K562 (cell line): Measurements from ENCODE around the gene CEP192. TPM values are rescaled to one million over a fixed set of nuclear protein-coding genes. Genes with fewer than 3 reads are reported as not detected.

Source experiments
- ASH1L ChIP-seq: fragments of 450-650 bp; IDR thresholded peaks from 2 replicates; pipeline ENCODE4 v1.6.1; 2018; ENCODE audit warnings: borderline replicate concordance, mild to moderate bottlenecking, low read depth; ENCODE audit not compliant: partially characterized antibody
- CBFA2T3 ChIP-seq: fragments of 450-650 bp; IDR thresholded peaks from 2 replicates; pipeline ENCODE4 v1.6.1; 2017
- GATA2 ChIP-seq: sonication (generic); formaldehyde crosslinking; IDR thresholded peaks from 2 replicates; pipeline ENCODE4 v1.4.0; 2020; ENCODE audit warnings: mild to moderate bottlenecking, missing genetic modification reagents
- HNRNPH1 ChIP-seq: fragments of 200-400 bp; formaldehyde crosslinking; optimal IDR thresholded peaks from 2 replicates; pipeline ENCODE3; 2017; ENCODE audit warnings: low read depth, mild to moderate bottlenecking, low read length, moderate library complexity
- PRMT5 ChIP-seq: sonication (generic); formaldehyde crosslinking; IDR thresholded peaks from 2 replicates; pipeline ENCODE4 v1.5.0; 2020; ENCODE audit warnings: missing genetic modification reagents
- SETDB1 ChIP-seq: IDR thresholded peaks from one replicate; pipeline ENCODE4 v1.6.1; 2012; ENCODE audit warnings: low read length, control low read depth, inconsistent platforms
- SMARCE1 ChIP-seq: fragments of 450-650 bp; IDR thresholded peaks from 2 replicates; pipeline ENCODE4 v1.7.1; 2016; ENCODE audit warnings: mild to moderate bottlenecking
- XRCC4 ChIP-seq: IDR thresholded peaks from one replicate; pipeline ENCODE4 v1.6.1; 2011; ENCODE audit not compliant: insufficient read depth, insufficient read length; ENCODE audit errors: extremely low read depth
- ZNF217 ChIP-seq: sonication (generic); formaldehyde crosslinking; IDR thresholded peaks from 2 replicates; pipeline ENCODE4 v1.8.0; 2022; ENCODE audit warnings: mild to moderate bottlenecking, missing genetic modification reagents
- ZNF274 ChIP-seq: IDR thresholded peaks from 2 replicates; pipeline ENCODE4 v1.6.1; 2011; ENCODE audit warnings: low read depth, mild to moderate bottlenecking, low read length, moderate library complexity, borderline replicate concordance
- ZNF431 ChIP-seq: sonication (generic); formaldehyde crosslinking; IDR thresholded peaks from 2 replicates; pipeline ENCODE4 v1.8.0; 2022; ENCODE audit warnings: mild to moderate bottlenecking, missing genetic modification reagents
- ZNF699 ChIP-seq: fragments of 250-450 bp; sonication (Bioruptor Pico); IDR thresholded peaks from 2 replicates; pipeline ENCODE4 v1.8.0; 2021; ENCODE audit warnings: mild to moderate bottlenecking, moderate library complexity; ENCODE audit not compliant: insufficient replicate concordance
- ZZZ3 ChIP-seq: fragments of 450-650 bp; IDR thresholded peaks from 2 replicates; pipeline ENCODE4 v1.6.1; 2016; ENCODE audit warnings: antibody characterized with exemption, mild to moderate bottlenecking, moderate library complexity
- polyA plus RNA-seq, 8 experiments: library from polyadenylated mRNA; depleted of rRNA in 4 of 8; stranded (reverse) in 5 of 8; unstranded in 3 of 8; fragments of >200 nt; fragmentation: Nextera tagmentation in 2 of 8; fragmentation: Illumina TruSeq in 1 of 8; extraction: Ambion mirVana in 2 of 8; extraction: Trizol in 1 of 8; gene quantifications; 2 replicates each; pipeline versions ENCODE4 v1.2.1 to v1.2.3, GENCODE V29; 2011 to 2014; ENCODE audit warnings: inconsistent platforms in 1 of 8, missing spikeins in 1 of 8
- total RNA-seq, 7 experiments: library from RNA; depleted of rRNA in 6 of 7; stranded (reverse); fragments of >200 nt in 6 of 7; fragmentation: Illumina TruSeq in 2 of 7; extraction: Trizol in 2 of 7; gene quantifications; 2 replicates each; pipeline versions ENCODE4 v1.2.1 to v1.2.3, GENCODE V29; 2011 to 2021; ENCODE audit warnings: low replicate concordance in 1 of 7
- TF ChIP-seq, protein P1 (sequence below): fragments of 450-650 bp; IDR thresholded peaks from 2 replicates; pipeline ENCODE4 v1.6.1; 2016; ENCODE audit warnings: borderline replicate concordance
- TF ChIP-seq, protein P2 (sequence below): sonication (generic); formaldehyde crosslinking; IDR thresholded peaks from 2 replicates; pipeline ENCODE4 v1.8.0; 2023; ENCODE audit warnings: missing genetic modification reagents, mild to moderate bottlenecking, borderline replicate concordance
- TF ChIP-seq, protein P3 (sequence below): fragments of 450-650 bp; IDR thresholded peaks from 2 replicates; pipeline ENCODE4 v1.6.1; 2016; ENCODE audit warnings: antibody characterized with exemption
- TF ChIP-seq, protein P4 (sequence below): sonication (generic); formaldehyde crosslinking; IDR thresholded peaks from 2 replicates; pipeline ENCODE4 v1.8.1; 2023; ENCODE audit warnings: mild to moderate bottlenecking, missing genetic modification reagents, moderate library complexity

Gene CEP192
- total and polyA plus RNA-seq, 9 of the 15 experiments (the other 6 are each of a cell fraction or from before 2014, with no cell fraction given): 14.4 to 54.4 (median 35.8) TPM

DNA sequence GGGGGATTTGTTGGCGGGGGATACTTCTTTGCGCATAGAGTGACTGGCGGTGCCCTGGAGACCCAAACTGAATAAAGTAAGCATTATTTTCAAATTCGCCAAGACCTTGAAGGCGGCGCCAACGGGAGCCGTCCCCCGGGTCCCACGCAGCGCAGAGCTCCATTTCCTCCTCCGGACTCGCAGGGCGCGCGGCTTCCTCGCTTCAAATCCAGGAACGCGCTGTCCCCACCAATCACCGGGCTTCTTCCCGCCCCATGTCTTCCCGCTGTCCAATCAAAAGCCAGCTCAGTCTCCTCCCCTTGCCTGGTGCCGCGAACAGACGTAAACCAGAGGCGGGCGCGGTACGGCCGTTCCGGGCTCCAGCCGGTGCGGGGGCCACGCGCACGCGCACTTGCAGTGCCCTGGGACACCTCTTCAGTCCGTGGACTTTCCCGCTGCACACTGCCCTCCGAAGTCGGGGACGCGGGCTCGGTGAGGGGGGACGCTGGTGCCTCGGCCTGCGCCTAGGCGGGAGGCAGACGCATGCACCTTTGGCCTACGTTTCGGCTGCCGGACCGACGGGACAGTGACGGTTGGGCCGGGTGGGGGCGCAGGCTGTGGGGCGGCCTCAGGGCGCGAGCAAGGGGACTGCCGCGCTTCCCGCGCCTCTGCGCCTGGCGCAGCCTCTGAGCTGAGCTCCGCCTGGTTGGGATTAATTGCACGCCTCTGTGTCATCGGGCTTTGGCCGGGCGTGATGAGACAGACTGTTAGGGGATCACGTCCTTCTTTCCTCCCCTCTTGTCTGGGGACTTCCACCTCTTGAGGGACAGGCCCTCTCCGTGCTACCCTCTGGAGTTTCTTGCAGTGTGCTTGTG is at the start of gene CEP192 (continued):
- no peak for TF ChIP-seq SMARCE1
- TF ChIP-seq GATA2: no peak
- no peak for TF ChIP-seq HNRNPH1
- TF ChIP-seq ZNF431 (CRISPR knock-in tag): peak; percentile 66; the same call in 1 of the 2 replicates
- TF ChIP-seq PRMT5: no peak
- TF ChIP-seq, protein P1, sequence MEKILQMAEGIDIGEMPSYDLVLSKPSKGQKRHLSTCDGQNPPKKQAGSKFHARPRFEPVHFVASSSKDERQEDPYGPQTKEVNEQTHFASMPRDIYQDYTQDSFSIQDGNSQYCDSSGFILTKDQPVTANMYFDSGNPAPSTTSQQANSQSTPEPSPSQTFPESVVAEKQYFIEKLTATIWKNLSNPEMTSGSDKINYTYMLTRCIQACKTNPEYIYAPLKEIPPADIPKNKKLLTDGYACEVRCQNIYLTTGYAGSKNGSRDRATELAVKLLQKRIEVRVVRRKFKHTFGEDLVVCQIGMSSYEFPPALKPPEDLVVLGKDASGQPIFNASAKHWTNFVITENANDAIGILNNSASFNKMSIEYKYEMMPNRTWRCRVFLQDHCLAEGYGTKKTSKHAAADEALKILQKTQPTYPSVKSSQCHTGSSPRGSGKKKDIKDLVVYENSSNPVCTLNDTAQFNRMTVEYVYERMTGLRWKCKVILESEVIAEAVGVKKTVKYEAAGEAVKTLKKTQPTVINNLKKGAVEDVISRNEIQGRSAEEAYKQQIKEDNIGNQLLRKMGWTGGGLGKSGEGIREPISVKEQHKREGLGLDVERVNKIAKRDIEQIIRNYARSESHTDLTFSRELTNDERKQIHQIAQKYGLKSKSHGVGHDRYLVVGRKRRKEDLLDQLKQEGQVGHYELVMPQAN: peak; percentile 75
- no peak for TF ChIP-seq ZNF274
- TF ChIP-seq, protein P2, sequence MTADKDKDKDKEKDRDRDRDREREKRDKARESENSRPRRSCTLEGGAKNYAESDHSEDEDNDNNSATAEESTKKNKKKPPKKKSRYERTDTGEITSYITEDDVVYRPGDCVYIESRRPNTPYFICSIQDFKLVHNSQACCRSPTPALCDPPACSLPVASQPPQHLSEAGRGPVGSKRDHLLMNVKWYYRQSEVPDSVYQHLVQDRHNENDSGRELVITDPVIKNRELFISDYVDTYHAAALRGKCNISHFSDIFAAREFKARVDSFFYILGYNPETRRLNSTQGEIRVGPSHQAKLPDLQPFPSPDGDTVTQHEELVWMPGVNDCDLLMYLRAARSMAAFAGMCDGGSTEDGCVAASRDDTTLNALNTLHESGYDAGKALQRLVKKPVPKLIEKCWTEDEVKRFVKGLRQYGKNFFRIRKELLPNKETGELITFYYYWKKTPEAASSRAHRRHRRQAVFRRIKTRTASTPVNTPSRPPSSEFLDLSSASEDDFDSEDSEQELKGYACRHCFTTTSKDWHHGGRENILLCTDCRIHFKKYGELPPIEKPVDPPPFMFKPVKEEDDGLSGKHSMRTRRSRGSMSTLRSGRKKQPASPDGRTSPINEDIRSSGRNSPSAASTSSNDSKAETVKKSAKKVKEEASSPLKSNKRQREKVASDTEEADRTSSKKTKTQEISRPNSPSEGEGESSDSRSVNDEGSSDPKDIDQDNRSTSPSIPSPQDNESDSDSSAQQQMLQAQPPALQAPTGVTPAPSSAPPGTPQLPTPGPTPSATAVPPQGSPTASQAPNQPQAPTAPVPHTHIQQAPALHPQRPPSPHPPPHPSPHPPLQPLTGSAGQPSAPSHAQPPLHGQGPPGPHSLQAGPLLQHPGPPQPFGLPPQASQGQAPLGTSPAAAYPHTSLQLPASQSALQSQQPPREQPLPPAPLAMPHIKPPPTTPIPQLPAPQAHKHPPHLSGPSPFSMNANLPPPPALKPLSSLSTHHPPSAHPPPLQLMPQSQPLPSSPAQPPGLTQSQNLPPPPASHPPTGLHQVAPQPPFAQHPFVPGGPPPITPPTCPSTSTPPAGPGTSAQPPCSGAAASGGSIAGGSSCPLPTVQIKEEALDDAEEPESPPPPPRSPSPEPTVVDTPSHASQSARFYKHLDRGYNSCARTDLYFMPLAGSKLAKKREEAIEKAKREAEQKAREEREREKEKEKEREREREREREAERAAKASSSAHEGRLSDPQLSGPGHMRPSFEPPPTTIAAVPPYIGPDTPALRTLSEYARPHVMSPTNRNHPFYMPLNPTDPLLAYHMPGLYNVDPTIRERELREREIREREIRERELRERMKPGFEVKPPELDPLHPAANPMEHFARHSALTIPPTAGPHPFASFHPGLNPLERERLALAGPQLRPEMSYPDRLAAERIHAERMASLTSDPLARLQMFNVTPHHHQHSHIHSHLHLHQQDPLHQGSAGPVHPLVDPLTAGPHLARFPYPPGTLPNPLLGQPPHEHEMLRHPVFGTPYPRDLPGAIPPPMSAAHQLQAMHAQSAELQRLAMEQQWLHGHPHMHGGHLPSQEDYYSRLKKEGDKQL (CRISPR knock-in tag): no peak
- TF ChIP-seq, protein P3, sequence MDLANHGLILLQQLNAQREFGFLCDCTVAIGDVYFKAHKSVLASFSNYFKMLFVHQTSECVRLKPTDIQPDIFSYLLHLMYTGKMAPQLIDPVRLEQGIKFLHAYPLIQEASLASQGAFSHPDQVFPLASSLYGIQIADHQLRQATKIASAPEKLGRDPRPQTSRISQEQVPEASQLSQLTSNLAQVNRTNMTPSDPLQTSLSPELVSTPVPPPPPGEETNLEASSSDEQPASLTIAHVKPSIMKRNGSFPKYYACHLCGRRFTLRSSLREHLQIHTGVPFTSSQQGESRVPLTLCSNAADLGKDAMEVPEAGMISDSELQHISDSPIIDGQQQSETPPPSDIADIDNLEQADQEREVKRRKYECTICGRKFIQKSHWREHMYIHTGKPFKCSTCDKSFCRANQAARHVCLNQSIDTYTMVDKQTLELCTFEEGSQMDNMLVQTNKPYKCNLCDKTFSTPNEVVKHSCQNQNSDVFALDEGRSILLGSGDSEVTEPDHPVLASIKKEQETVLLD: peak; percentile 87; the same call in 1 of the 2 replicates
- TF ChIP-seq XRCC4: no peak
- TF ChIP-seq ZNF699 (CRISPR knock-in tag): no peak
- no peak for TF ChIP-seq ZZZ3
- peak; percentile 89 for TF ChIP-seq ASH1L
- no peak; the same call in 1 of the 2 replicates for TF ChIP-seq CBFA2T3
- TF ChIP-seq ZNF217 (CRISPR knock-in tag): no peak
- TF ChIP-seq, protein P4, sequence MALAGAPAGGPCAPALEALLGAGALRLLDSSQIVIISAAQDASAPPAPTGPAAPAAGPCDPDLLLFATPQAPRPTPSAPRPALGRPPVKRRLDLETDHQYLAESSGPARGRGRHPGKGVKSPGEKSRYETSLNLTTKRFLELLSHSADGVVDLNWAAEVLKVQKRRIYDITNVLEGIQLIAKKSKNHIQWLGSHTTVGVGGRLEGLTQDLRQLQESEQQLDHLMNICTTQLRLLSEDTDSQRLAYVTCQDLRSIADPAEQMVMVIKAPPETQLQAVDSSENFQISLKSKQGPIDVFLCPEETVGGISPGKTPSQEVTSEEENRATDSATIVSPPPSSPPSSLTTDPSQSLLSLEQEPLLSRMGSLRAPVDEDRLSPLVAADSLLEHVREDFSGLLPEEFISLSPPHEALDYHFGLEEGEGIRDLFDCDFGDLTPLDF: 0 out of 2 replicates have a peak, but pooled peaks have one; percentile 66
- no peak for TF ChIP-seq SETDB1
